OCI-M2 (cell line): ENCODE measurements around the gene DOCK4.

Experiments used
- DNase-seq: peaks from one replicate; lab custom pipeline; 2025; ENCODE audit not compliant: unreplicated experiment; lab: John Stamatoyannopoulos, UW

The DOCK4 gene

DNA sequence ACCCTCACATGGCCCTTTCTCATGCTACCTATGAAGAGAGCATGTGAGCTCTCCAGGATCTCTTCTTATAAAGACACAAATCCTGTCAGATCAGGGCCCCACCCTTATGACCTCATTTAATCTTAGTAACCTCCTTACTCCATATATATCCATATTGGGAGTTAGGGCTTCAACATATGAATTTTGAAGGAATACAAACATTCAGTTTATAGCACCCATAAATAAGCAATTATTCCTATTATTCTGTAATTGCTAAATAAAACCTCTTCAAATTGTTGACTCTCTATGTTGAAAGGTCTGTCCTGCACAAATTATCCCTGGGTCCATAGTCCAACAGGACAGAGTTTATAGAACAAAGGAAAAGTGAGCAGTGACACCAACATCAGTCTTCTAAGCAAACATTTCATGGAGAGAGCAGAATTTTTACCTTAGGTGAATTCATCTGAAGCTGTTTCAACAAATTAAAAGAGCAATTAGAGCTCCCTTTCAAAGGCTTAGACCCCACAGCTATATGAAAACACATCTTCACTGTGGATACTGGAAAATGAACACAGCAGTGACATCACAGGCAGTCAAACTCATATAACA lies 12.2 kb downstream of the DOCK4 start:
- DNase-seq, result no peak

DNA sequence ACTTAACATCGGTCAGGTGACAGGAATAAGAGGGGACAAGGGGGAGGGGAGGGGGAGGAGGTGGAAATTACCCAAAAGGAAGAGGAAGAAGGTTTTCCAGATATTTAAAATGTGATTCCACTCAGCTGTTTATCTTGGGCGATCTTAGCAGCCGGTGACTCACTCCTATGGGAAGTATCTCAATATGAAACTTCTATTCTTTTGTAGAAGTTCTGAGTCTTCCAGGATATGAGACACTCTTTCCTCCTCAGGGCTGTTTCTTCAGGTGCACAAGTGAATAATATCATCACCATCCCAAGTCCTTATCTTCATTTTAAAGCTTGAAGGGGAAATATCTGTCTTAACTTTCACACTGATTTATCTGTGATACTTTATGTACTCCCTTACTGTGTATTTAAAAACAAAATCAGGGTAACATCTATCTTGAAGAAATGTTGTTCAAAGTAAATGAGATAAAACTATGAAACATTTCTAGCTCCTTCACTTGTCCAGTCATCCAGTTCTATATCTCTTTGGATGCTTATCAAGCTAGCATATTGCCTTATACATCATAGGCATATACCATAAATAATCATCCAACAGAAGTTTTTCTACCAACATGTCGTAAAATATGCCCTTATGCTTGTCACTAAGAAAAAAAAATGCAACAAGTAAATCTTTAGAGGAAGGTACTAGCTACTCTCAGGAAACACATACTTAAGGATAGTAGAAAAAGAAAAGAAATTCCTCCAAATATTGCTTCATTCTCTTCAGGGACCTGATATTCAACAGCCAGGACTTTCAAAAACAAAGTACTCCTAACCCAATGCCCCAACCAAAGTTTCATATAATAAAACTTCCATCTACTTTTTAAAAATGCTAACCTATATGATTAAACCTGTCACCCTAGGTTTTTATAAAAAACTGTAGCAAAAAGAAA lies 13.7 kb downstream of the DOCK4 start:
- no peak for DNase-seq

DNA sequence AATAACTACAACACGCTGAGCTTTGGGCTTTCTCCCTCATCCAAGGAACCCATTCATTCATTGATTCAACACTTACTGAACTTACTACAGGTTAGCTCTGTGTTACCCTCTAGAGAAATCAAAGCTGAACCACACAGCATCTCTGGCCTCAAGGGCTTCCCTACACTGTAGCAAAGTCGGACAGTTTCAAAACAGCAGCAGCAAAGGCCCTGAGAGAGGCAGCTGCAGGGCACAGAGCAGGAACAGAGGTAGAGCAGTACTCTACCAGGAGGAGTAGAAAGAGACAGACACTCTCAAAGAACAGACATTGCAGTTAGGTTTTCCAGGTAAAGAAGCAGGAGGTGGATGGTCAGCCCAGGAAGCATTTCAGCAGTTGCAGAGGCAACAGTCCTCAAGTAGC lies 16.1 kb downstream of the DOCK4 start:
- DNase-seq, result no peak

DNA sequence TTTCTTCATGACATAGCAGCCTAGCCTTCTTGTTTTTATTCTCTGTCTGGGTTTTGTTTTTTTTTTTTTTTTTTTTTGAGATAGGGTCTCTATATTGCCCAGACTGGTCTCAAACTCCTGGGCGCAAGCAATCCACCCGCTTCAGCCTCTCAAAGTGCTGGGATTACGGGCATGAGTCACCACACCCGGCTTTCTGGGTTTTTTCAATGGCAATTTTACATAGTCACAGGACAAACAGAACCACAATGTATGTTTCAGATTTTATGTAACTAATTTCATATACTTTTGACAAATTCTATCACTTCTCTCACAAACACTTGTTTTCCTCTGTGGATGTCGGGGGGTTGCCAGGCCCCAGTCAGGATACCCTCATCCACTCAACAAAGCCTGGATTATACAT lies 16.5 kb downstream of the DOCK4 start:
- DNase-seq, result no peak

DNA sequence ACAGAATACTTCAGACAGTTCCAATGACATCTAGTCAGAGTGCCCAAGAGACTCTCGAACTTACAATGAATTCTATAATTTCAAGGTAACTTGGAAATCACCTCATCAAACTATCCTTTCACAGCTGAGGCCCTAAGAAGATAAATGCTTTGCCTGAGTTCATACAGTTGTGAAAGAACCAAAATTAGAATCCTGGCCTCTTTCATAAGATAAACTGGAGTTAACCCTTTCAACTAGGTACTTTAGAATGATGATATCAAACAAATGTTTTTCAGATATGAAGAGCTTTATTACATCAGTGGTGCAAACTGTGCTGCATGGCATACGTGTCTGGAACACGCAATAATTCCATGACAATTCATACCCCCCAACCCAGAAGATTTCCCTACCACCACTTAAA lies 17.9 kb downstream of the DOCK4 start:
- DNase-seq, result no peak

DNA sequence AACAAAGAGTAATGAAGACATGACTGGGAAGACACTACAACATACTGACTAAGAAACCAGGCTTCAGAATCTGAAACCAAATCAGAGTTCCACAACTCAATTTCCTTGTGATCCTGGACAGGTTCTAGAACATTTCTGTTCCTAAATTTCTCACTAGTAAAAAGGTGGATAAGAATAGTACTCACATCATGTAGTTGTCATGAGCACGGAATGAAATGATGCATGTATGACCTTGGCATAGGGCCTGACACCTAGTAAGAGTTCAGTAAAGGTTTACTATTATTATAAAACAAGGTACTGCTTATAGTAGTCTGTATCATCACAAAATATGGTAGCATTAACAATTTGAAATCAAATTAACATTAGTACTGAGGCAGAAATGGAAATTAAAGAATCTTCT lies 19.9 kb downstream of the DOCK4 start:
- no peak for DNase-seq

DNA sequence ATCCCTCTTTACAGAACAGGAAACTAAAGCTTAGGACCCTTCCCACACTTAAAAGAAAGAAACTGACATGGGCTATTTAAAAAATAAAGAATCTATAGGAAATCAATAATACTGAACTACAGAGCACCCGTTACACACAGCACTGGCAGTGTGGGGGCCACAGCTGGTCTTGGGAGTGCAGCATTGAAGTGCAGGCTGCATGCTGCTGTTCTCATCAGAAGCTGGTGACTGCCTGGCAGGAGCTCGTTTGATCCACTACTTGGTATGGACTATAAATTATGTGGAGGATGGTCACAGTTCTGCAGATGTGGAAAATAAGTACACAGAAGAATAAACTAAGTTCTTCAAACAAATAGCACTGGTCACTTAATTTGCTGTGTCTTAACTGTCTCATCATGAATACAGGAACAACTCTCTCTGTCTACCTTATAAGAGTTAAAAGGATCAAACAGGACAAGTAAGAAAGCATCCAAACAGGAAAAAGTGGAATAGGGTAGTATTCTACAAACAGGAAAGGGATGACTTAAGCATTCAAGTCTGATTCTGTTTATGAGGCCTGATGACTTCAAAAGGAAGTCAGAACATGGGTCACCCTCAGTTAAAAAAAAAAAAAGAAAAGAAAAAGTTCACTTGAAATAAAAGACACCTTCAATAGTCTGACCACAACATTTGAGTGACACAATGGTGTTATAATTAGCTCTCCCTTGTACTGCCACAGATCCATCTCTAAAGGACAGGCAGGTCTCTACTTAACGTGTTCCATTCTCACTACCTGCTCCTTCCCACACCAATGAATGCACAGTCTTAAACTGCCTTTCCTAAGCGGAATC lies 21.0 kb downstream of the DOCK4 start:
- DNase-seq, result no peak

DNA sequence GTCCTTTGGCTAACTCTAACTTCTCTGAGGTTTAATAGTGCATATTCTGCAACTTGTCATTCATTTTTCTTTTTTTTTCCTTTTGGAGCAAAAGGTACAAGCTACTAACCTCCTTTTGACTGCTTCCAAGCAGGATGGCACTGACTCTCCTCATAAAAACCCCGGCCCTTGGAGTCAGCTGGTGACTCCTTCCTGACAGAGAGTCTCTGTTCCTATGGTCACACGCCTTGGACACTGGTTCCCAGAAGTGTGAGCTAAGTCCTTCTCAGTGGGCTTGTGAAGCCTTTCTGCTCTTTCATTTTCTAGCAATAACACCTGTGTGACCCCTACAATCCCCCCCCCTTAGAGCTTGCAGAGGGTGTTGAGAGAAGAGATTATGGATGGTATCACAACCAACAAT lies 21.7 kb downstream of the DOCK4 start:
- no peak for DNase-seq

DNA sequence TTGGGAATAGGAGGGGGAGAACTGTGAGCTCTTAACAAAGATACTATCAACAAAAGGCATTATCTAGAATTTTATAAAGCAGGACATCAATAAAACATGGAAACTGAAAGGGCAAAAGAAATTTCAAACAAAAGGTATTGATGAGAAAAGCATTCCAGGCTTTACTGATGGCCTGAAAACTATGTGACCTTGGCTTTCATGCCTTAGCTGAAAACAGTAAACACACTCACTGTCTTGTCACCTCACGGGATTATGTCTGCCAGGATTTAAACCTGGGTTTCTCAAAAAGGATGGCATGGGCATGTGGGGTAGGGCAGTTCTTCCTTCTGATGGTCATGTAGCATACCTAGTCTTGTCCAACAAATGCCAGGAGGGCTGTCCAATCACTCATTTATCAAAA lies 22.9 kb downstream of the DOCK4 start:
- no peak for DNase-seq

DNA sequence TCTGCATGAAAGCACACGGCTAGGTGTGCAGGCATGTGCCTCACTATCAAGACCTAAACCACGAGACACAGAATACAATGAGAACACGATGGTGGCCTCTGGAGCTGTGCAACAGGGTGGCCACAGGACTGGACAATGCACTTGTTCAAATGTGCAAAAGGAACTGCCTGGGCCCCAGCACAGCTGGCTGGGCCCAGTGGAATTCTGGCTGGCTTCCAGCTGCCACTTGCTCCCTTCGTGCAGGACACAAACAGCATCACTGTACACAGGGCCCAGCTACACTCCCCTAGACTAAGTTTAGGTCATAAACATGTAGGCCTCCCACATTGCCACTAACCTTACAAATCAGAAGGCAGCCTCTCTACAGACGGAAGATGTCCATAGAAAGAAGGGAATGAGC lies 23.4 kb downstream of the DOCK4 start:
- DNase-seq, result no peak

DNA sequence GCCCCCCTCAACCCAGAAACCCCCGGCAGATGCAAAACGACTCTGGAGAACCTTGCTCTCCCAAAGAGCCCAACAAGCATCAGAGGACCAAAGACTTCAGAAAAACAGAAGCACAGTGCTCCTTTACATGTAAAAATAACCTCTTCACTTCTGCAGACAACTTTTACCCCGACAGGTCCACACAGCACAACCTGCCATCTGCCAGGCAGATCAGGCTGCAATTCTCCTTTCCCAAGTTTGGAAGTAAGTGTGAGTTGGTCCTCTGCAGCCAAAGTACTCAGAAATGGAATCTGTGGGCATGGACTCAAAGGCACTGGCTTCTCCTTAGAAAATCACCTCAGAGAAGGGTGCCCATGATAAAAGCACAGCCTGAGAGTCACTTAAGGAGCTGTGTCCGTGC lies 26.0 kb downstream of the DOCK4 start:
- no peak for DNase-seq

DNA sequence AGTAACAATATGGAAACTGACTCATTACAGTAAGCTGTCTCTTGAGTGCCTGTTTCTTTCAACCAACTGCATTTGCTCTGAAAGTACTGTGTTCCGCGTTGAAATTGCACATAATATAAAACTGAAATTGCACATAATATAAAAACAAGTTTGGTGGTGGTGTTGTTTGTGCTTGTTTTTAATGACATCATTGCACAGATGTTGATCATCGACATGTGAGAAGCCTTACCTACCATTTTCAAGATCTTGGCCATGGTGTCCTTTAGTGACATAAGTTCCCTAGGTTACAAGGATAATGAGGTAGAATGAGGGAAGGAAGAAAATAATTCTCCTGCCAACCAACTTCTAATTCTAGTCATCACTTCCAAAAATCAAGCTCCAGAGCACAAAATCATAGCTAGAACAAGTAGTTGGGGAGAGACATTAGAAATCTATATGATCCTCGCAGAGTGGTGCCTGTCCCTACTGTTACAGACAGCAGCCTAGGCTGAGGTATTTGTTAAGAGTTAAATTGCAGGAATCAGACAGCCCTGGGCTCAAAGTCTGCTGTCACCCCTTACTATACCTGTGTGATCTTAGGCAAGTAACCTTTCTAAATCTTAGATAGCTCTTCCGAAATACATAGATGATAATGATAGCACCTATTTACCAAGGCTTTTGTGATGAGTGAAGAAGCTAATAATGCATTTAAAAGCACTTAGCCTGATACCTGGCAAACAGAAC lies 29.3 kb downstream of the DOCK4 start:
- DNase-seq, result no peak

DNA sequence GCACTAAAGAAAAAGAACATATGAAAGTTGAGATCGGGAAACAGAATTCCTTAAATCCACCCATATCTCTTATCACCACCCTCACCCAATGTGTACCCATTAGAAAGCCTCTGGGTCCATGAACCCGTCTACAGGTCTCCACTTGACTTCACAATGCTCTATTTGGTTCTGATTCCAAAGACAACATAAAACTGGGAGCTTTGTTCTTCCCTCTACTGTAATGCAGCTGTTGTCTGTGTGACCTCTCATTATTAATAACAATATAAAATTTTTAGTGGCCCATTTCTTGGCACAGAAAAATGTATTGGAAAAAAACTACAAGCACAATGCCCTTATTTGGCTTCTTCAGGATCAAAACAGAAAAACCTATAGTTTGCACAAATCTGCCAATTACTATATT lies 30.0 kb downstream of the DOCK4 start:
- no peak for DNase-seq

DNA sequence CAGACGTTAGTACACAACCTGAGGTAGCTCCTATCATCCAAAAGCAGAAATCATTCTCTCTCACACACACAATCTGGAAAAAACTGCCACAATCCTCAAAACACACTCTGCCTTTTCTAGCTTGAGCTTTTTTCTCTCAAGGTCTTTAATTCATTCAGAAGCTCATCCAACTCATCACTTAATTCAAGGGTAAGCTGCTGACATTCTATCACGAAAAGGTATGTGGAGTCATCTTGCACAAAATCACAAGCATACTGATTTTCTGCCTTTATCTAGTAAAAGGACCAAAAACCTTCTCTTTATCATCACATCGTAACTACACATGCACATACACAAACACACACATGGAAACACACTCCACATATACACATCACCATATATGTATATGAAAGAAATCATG lies 32.0 kb downstream of the DOCK4 start:
- no peak for DNase-seq

DNA sequence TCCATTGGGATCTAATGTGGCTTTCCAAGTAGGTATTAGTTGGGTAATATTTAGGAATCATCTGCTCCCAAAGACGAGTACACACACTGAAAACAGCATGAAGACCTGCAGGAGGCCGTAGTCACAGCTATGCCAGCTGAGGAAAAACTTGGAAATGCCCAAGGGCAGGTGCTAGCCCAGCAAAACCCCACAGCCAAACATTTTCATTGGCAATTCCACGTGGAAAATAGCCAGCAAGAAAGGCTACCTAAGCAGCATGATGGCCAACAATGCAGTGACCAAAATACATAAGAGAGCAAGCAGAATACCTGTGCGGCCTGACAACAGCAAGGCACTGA lies 32.7 kb downstream of the DOCK4 start:
- no peak for DNase-seq

DNA sequence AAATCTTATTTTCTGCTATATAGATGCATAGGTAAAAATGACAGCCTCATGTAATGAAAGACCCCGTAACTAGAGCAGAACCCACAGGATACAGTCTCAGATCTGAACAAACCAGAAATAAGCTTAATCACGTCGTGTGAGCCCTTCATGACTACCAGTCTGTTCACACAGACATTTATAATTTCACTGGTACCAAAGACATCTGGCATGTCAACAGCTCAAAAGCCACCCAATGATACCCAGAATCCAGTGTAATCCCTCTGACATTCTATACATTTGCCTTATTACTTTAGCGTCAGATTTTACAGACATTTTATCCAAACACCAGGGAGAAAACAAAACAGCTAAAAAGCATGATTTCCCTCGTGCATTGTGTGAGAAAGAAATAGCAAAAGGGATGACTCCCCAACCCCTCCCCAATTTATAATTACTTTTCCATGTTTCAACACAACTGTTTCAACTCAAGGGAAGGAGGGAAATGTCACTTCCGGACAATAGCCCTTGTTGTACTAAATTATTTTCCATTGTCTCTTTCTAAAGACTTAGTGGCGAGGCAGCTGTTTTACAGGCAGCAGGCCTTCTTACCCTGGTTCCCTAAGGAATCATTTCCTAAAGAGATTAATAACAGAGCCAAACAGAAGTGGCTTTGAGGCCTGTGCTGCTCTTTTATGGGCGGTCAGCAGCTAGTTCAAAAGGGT lies 33.2 kb downstream of the DOCK4 start:
- no peak for DNase-seq

DNA sequence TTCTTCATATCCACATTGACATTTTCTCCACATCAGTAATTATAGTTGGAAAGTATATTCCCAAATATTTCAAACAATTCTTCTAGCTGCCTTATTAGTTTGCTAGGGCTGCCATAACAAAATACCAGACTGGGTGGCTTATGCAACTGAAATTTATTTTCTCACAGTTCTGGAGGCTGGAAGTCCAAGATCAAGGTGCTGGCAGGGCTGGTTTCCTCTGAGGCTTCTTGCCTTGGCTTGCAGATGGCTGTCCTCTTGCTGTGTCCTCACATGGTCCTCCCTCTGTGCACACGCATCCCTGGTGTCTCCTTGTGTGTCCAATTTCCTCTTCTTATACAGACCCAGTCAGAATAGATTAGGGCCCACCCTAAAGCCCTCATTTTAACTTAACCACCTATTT lies 34.5 kb downstream of the DOCK4 start:
- no peak for DNase-seq

DNA sequence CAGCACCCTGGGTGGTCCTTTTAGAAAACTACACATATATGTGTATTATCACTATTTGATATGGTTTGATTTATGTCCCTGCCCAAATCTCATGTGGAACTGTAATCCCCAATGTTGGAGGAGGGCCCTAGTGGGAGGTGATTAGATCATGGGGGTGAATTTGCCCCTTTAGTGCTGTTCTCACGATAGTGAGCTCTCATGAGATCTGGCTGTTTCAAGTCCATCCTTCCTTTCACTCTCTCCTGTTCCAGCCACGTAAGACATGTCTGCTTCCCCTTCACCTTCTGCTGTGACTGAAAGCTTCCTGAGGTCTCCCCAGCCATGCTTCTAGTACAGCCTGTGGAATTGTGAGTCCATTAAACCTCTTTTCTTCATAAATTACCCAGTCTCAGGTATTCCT lies 37.3 kb downstream of the DOCK4 start:
- no peak for DNase-seq

DNA sequence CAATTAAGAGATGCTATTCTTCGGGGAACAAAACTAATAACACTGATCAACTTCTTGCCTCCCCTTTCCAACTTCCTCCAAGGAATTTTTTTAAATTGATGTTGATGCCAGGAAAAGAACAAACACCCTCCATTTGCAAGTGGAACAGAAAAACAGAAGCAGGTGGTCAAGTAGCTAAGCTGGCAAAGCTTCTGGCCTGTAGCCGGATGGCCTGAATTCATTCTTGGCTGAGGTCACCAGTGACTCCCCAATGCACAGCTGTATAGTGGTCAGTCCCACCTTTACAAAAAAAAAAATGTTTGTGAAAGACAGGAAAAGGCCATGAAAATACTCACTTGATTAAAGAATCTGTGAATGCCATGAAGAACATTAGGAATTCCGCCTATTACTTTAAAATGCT lies 39.1 kb downstream of the DOCK4 start:
- DNase-seq, result no peak

DNA sequence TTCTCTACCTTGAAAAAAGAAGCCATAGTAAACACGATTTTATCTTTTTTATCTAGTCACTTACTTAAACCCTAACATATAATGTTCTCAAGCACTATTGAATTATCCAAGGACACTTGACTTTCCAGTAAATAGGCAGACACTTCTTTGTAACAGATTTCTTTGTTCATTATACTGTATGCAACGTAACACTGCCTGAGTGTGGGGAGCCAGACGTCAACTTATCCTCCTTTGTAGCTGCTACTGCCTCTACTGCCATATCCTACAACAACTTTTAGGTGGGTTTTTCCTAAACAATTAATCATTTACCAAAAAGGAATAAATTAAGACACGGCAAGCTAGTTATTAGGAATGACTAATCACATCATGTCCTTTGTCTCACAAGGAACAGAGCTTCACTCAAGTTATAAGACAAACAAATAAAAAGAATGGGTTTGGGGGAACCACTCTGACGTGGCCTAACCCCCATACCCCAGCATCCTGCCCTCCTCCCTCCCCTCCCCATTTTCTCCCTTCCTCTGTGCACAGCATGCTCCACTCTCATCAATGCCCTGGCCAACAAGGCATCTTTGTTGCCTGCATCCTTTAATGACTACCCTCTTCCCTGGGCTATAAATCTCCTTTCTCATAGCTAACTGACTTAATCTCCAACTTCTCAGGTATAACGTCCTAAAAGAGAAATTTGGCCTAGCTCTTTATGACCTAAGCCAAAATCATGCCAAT lies 43.3 kb downstream of the DOCK4 start:
- no peak for DNase-seq
